Colonic mucosa (tissue), 4 donors: ENCODE data around the gene PRDM4. TPM values are rescaled to one million over a fixed set of nuclear protein-coding genes. Genes with fewer than 3 reads are reported as not detected.

ENCODE experiments used
- DNase-seq: peaks from one replicate; pipeline ENCODE4 v3.0.0-alpha.2; 2020
- H3K27ac ChIP-seq: fragments of 200-600 bp; one replicate; pipeline ENCODE4 v1.8.0; 2021
- H3K27me3 ChIP-seq: fragments of 200-600 bp; one replicate; pipeline ENCODE4 v1.8.0; 2021
- H3K36me3 ChIP-seq: fragments of 200-600 bp; one replicate; pipeline ENCODE4 v1.8.0; 2021
- H3K4me1 ChIP-seq: fragments of 200-600 bp; one replicate; pipeline ENCODE4 v1.8.0; 2021; ENCODE audit warnings: mild to moderate bottlenecking
- H3K4me3 ChIP-seq: fragments of 200-600 bp; one replicate; pipeline ENCODE4 v1.8.0; 2021
- H3K9ac ChIP-seq, 2 donors: one replicate each; pipeline ENCODE4 v1.7.0; 2013; ENCODE audit warnings: control low read depth in 2 of 2, low read depth in 2 of 2, low read length in 2 of 2
- H3K9me3 ChIP-seq: fragments of 200-600 bp; one replicate; pipeline ENCODE4 v1.8.0; 2021
- CTCF ChIP-seq: fragments of 200-600 bp; IDR thresholded peaks from one replicate; pipeline ENCODE4 v1.8.0; 2022; ENCODE audit warnings: antibody characterized with exemption, mild to moderate bottlenecking
- intact Hi-C: fragments of 100-400 bp; cut with DNase I; formaldehyde crosslinking; loops from one replicate; pipeline ENCODE4 v1.14.1; 2022
- total RNA-seq, 2 donors: library from RNA; stranded (reverse); fragmentation: NEBNext Ultra II Directional in 1 of 2; extraction: Animal tissue kit (Norgen Biotek cat#: 25700) in 1 of 2; gene quantifications; one replicate each; pipeline ENCODE4 v1.2.1, GENCODE V29; 2021
- donor health status: healthy.
- donor health status: DM: no; HTN: no; CAD: no.
- donor health status: DM: no; HTN: no; CAD: no.

PRDM4 gene
- total RNA-seq, 2 donors from 2014 or later: 32.7 to 36.1 TPM

- peak; percentile 50 for DNase-seq
- Histone ChIP-seq H3K4me1 (no peaks in the 10 kb centered on the region), H3K36me3 (no peaks in the 10 kb centered on the region), H3K9ac (no peak overlapping the region), H3K27ac (no peak overlapping the region), H3K4me3 (no peak overlapping the region), H3K9me3 (no peaks in the 10 kb centered on the region), H3K27me3 (peaks cover 21% of the 10 kb centered on the region)
- no peak for TF ChIP-seq CTCF
- intact Hi-C loops: no loop called here
Observed at GRCh38 chr12:107778383-107779025, 17.6 kb upstream of the PRDM4 start.

GRCh38 chr12:107776171-107776570 is 15.2 kb upstream of the PRDM4 start:
- Histone ChIP-seq H3K27me3 (peaks cover 21% of the 10 kb centered on the region), H3K4me1 (no peaks in the 10 kb centered on the region), H3K9me3 (no peaks in the 10 kb centered on the region), H3K4me3 (no peak overlapping the region), H3K9ac (no peak overlapping the region), H3K36me3 (no peaks in the 10 kb centered on the region), H3K27ac (no peak overlapping the region)
- intact Hi-C loops: no loop called here
- no peak for TF ChIP-seq CTCF
- no peak for DNase-seq

- no peak overlapping the region for H3K9ac ChIP-seq
- no peak for DNase-seq
- H3K27me3 ChIP-seq: peaks cover 21% of the 10 kb centered on the region
- H3K27ac ChIP-seq: no peak overlapping the region
- TF ChIP-seq CTCF: no peak
- intact Hi-C loops: no loop called here
- no peaks in the 10 kb centered on the region for H3K9me3 ChIP-seq
- no peaks in the 10 kb centered on the region for H3K36me3 ChIP-seq
- H3K4me1 ChIP-seq: no peaks in the 10 kb centered on the region
- H3K4me3 ChIP-seq: no peak overlapping the region
Observed at GRCh38 chr12:107775093-107775721, 14.3 kb upstream of the PRDM4 start.

- intact Hi-C loops: no loop called here
- no peak for TF ChIP-seq CTCF
- Histone ChIP-seq H3K9me3 (no peaks in the 10 kb centered on the region), H3K27ac (no peak within 1 kb of the TSS), H3K4me1 (no peaks in the 10 kb centered on the region), H3K36me3 (no peaks in the 10 kb centered on the region), H3K27me3 (peaks cover 21% of the 10 kb centered on the region), H3K9ac (no peak within 1 kb of the TSS), H3K4me3 (no peak within 1 kb of the TSS)
- no peak for DNase-seq
Observed at GRCh38 chr12:107774349-107775029, 13.6 kb upstream of the PRDM4 start, which contains the start of gene ASCL4. Gene ASCL4, plus strand, starts transcription at chr12:107774704. Its CDS starts 515 bp downstream, at chr12:107775219.

- no peak overlapping the region for H3K9ac ChIP-seq
- no peak overlapping the region for H3K27ac ChIP-seq
- no peak for TF ChIP-seq CTCF
- H3K27me3 ChIP-seq: no peaks in the 10 kb centered on the region
- no peak overlapping the region for H3K4me3 ChIP-seq
- no peaks in the 10 kb centered on the region for H3K36me3 ChIP-seq
- DNase-seq: no peak
- H3K9me3 ChIP-seq: no peaks in the 10 kb centered on the region
- H3K4me1 ChIP-seq: no peaks in the 10 kb centered on the region
- intact Hi-C loops: no loop called here
Observed at GRCh38 chr12:107767466-107767865, 6.5 kb upstream of the PRDM4 start.
